Upper lobe of right lung (tissue), 1 donor: ENCODE data around the gene VAMP7. TPM values are rescaled to one million over a fixed set of nuclear protein-coding genes. Genes with fewer than 3 reads are reported as not detected.
A peak's percentile ranks its signal among the peaks of the same experiment; 100 is the strongest.
"Not testable (repeated sequence)": the region's sequence is repeated elsewhere in the genome, so short reads cannot be mapped to it uniquely, and the experiment has no call there.

Experiments used
- ATAC-seq: fragments of 200-7000 bp; cut with Tn5 transposase; one replicate; pipeline ENCODE4 v1.9.1; 2020; ENCODE audit warnings: mild to moderate bottlenecking, moderate library complexity
- DNase-seq: peaks from one replicate; pipeline ENCODE4 v3.0.0-alpha.2; 2020
- H3K27ac ChIP-seq: fragments of 200-600 bp; one replicate; pipeline ENCODE4 v1.8.0; 2022
- H3K27me3 ChIP-seq: fragments of 200-600 bp; one replicate; pipeline ENCODE4 v1.8.0; 2022; ENCODE audit warnings: mild to moderate bottlenecking
- H3K36me3 ChIP-seq: fragments of 200-600 bp; one replicate; pipeline ENCODE4 v1.8.0; 2022
- H3K4me1 ChIP-seq: fragments of 200-600 bp; one replicate; pipeline ENCODE4 v1.8.0; 2022
- H3K4me3 ChIP-seq: fragments of 200-600 bp; one replicate; pipeline ENCODE4 v1.8.0; 2022; ENCODE audit warnings: mild to moderate bottlenecking
- H3K9me3 ChIP-seq: fragments of 200-600 bp; one replicate; pipeline ENCODE4 v1.8.0; 2022
- CTCF ChIP-seq: fragments of 200-600 bp; IDR thresholded peaks from one replicate; pipeline ENCODE4 v1.8.0; 2022; ENCODE audit warnings: antibody characterized with exemption
- intact Hi-C: fragments of 100-400 bp; cut with DNase I; formaldehyde crosslinking; loops from one replicate; pipeline ENCODE4 v1.11.0; 2022
- total RNA-seq: library from RNA; stranded (reverse); fragmentation: NEBNext Ultra II Directional; extraction: Animal tissue kit (Norgen Biotek cat#: 25700); gene quantifications from one replicate; pipeline ENCODE4 v1.2.1, GENCODE V29; 2021
- donor health status: DM: no; HTN: yes; CAD: no; lungs with severe emphysema.

VAMP7 gene
- total RNA-seq, 1 donor from 2014 or later: 27.1 TPM

- Histone ChIP-seq H3K36me3 (no peaks in the 10 kb centered on the region), H3K9me3 (peaks cover 4% of the 10 kb centered on the region), H3K4me1 (no peaks in the 10 kb centered on the region), H3K27me3 (no peaks in the 10 kb centered on the region), H3K27ac (no peak overlapping the region), H3K4me3 (no peak overlapping the region)
- no peak for DNase-seq
- intact Hi-C loops: no loop called here
- peak; percentile 43 for ATAC-seq
- peak; percentile 46 for TF ChIP-seq CTCF
Observed at GRCh38 chrX:155966876-155967275, 85.7 kb downstream of the VAMP7 start.

GRCh38 chrX:155967653-155968325 lies 86.6 kb downstream of the VAMP7 start:
- Histone ChIP-seq H3K9me3 (peaks cover 4% of the 10 kb centered on the region), H3K4me3 (no peak overlapping the region), H3K27ac (no peak overlapping the region), H3K27me3 (no peaks in the 10 kb centered on the region), H3K36me3 (no peaks in the 10 kb centered on the region), H3K4me1 (no peaks in the 10 kb centered on the region)
- DNase-seq: no peak
- intact Hi-C loops: no loop called here
- TF ChIP-seq CTCF: no peak
- no peak for ATAC-seq

GRCh38 chrX:155968326-155968661 lies 87.1 kb downstream of the VAMP7 start:
- TF ChIP-seq CTCF: no peak
- intact Hi-C loops: no loop called here
- Histone ChIP-seq H3K4me3 (no peak overlapping the region), H3K27ac (no peak overlapping the region), H3K9me3 (peaks cover 4% of the 10 kb centered on the region), H3K27me3 (no peaks in the 10 kb centered on the region), H3K4me1 (no peaks in the 10 kb centered on the region), H3K36me3 (no peaks in the 10 kb centered on the region)
- no peak for ATAC-seq
- DNase-seq: no peak

GRCh38 chrX:155968791-155969190 lies 87.6 kb downstream of the VAMP7 start:
- Histone ChIP-seq H3K27ac (no peak overlapping the region), H3K4me3 (no peak overlapping the region), H3K4me1 (no peaks in the 10 kb centered on the region), H3K27me3 (no peaks in the 10 kb centered on the region), H3K36me3 (no peaks in the 10 kb centered on the region), H3K9me3 (peaks cover 2% of the 10 kb centered on the region)
- no peak for TF ChIP-seq CTCF
- DNase-seq (no peak), ATAC-seq (no peak)
- intact Hi-C loops: no loop called here

GRCh38 chrX:155971658-155972057 lies 90.5 kb downstream of the VAMP7 start:
- H3K9me3 ChIP-seq, H3K36me3 ChIP-seq, H3K27ac ChIP-seq, intact Hi-C loops, H3K4me3 ChIP-seq, H3K27me3 ChIP-seq, H3K4me1 ChIP-seq, DNase-seq, ATAC-seq: not testable (repeated sequence)
- TF ChIP-seq CTCF: peak; percentile 8

- H3K27ac ChIP-seq, DNase-seq, H3K9me3 ChIP-seq, intact Hi-C loops, H3K36me3 ChIP-seq, H3K27me3 ChIP-seq, H3K4me3 ChIP-seq, H3K4me1 ChIP-seq, ATAC-seq: not testable (repeated sequence)
Observed at GRCh38 chrX:155972241-155972640, 91.1 kb downstream of the VAMP7 start.
